ENCODE measurements around the gene SCAF4. TPM values are rescaled to one million over a fixed set of nuclear protein-coding genes. Genes with fewer than 3 reads are reported as not detected.

SCAF4 gene
- total RNA-seq, 1 donor from 2014 or later = 6.2 TPM

DNA sequence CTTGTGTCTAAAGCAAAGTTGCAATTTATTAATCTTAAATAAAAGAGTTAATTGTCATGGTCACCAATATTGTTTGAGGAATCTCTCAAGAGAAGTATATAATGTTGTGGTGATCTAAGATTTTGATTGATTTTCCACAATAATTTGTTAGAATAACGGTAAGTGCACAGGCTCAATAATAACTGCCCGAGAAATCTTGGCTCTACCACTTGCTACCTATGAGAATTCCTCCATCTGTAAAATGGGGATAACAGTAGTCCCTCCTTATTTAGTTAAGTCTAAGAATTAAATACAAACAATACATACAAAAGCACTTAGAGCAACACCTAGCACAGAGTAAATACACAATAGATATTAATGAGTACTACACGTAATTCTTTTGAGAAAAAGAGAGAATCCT, 18.8 kb downstream of the SCAF4 start:
- no peak for DNase-seq (ENCODE audit: low read depth)

DNA sequence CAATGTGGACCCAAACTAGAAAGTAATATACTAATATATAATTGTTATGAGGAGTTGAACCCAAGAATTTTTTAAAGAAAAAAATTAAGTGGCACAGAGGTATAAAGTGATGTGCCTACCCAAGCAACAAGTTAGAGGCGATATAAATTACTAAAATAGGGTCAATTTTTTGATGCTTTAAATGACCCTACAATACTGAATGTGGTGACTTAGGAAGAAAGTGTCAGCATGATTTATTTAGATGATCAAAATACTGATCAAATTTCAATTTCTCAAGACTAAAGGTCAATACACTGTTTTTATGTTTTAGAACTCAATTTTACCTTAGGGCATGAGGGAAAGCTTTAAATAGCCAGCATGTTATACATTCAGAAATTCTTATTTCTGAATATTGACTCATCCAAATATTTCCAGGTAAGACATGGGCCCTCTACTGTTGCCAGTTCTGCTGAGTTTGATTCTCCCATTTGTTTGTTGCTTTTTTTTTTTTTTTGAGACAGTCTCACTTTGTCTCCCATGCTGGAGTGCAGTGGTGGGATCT, 20.1 kb downstream of the SCAF4 start:
- no peak for DNase-seq (ENCODE audit: low read depth)

DNA sequence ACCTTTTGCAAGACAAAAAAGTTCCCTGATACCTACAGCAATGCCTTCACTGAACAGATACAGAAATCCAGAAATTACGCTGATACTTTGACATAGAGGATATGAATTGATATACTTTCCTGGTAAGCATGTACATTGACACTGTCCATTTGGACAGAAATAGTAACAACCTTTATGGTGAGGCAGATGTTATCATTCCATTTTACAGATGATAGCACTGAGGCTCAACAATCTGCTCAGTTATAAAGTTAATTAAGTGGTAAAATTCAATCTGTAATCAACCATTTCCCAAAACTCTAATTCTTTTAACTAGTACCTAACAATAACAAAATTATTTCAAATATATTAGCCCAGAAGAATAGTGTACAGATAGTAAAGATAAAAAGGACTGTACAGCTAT, 20.6 kb downstream of the SCAF4 start:
- DNase-seq (ENCODE audit: low read depth) = no peak

DNA sequence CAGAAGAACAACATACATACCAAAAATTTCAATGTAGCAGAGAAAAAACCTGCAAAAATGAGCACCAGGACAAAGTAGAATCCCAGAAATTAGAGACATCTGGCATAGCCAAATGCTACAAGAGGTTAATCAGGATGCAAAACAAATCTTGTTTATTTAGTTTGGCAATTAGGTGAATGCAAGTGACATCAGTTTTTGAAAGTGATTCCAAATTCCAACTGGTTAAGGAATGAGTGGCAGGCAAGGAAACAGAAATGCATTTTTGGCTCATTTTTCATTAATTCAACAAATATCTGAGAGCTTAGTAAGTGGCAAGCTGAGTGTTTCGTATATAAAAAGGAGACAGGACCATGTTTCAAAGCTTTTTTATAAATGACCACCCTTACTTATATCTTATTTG, 21.3 kb downstream of the SCAF4 start:
- peak; percentile 17 for DNase-seq (ENCODE audit: low read depth)

DNA sequence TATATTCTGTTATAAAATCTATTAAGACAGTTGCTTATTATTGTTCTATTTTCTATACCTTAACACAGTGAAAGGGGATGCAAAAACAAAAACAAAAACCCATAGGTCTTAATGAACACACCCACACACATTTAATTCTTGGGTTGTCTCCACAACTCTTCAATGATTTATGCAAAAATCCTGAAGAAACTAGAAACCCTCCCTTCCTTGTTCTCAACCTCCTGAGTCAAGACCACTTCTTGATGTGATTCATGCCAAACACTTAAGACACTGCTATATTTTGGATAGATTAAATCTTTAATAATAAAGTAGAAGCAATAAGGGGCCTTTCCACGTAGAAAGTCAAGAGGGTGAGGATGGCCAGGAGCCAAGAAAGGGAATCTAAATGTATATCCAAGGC, 23.4 kb downstream of the SCAF4 start:
- no peak for DNase-seq (ENCODE audit: low read depth)

DNA sequence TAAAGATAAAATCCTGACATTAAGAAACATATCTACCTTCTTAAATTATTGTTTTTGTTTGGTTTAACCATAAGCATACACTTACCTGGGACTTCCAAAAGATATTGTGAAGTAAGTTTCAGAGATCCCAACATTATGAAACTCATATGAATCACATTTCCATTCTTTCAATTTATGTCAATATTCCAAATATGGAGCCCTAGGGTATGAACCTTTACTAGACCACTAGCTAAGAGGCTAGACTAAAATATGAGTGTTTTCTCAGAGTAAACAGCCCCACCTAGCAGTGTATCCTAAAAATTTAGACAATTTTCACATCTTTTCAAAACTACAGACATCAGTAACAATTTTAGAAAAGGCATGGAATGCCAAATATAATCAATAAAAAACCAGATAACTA, 24.4 kb downstream of the SCAF4 start:
- DNase-seq (ENCODE audit: low read depth) = no peak

DNA sequence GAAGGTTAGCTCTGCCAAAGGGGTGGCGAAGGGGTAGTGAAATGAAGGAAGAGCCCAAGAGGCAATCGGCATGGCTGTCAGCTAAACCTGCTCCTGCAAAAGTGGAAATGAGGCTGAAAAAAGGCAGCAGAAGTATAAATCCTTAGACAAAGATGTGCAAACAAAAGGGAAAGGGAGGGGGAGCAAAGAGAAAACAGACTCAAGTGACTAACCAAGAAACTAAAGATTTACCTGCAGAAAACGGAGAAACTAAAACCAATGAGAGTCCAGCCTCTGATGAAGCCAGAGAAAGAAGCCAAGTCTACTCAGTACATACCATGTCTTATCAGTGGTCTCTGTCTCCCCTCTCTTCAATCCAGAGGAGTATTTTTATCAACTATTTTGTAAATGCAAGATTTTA, 25.4 kb downstream of the SCAF4 start:
- no peak for DNase-seq (ENCODE audit: low read depth)

DNA sequence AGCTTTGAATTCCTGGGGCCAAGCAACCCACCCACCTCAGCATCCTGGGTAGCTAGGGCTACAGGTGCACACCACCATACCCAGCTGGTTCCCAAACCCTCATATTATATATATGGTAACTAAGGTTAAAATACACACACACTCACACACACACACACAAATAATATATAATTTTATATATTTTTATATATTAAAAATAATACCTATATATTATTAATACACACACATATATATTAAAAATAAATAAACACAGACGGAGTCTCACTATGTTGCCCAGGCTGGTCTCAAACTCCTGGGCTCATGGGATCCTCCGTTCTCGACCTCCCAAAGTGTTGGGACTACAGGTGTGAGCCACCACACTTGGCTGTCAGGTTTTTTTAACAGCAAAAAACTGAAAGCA, 31.9 kb downstream of the SCAF4 start:
- no peak for DNase-seq (ENCODE audit: low read depth)

DNA sequence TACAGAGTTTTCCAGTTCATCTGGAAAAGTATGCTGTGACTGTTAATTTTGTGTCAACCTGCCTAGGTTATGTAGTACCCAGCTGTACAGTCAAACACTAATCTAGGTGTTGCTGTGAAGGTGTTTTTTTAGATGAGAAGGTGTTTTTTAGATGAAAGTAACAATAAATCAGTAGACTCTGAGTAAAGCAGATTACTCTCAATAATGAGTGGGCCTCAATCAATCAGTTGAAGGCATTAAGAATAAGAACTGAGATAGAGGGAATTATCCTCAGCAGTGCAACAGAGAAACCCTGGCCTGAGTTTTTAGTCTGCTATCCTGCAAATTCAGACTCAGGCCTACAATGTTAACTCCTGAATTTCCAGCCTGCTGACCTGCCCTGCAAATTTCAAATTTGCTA, 33.5 kb downstream of the SCAF4 start:
- DNase-seq (ENCODE audit: low read depth) = no peak

DNA sequence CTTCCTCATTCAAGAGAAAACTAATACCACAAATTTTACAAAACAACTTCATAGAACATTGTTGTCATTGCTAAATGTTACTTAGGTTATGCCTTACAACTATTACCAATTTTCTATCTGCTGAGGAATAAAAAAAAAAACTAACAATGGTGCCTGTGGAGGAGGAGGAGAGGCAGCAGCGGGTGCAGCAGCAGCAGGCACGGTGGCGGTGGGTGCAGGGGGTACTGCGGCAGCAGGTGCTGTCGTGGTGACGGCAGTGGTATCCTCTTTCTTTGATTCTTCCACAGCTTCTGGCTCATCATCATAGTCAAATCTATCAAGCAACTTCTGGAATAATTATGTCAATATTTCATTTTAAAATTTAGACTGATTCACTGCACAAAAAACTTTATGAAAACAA, 35.5 kb downstream of the SCAF4 start:
- DNase-seq (ENCODE audit: low read depth) = no peak

DNA sequence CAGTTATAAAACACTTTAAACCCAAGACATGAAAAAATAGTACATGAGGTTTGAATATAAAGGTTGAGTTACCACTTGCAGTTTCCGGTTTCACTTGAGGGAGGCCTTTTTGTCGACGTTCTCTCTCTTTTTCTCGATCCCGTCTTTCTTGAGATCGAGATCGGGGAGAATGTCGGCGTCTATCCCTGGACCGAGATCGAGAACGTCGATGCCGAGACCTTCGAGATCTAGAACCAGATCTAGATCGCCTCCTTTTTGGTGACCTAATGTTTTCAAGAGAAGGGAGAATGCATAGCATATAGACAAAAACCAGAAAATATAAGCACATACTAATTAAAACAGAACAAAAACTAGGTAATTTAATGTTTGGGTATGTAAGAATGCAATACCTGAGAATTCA, 38.7 kb downstream of the SCAF4 start:
- DNase-seq (ENCODE audit: low read depth) = no peak

DNA sequence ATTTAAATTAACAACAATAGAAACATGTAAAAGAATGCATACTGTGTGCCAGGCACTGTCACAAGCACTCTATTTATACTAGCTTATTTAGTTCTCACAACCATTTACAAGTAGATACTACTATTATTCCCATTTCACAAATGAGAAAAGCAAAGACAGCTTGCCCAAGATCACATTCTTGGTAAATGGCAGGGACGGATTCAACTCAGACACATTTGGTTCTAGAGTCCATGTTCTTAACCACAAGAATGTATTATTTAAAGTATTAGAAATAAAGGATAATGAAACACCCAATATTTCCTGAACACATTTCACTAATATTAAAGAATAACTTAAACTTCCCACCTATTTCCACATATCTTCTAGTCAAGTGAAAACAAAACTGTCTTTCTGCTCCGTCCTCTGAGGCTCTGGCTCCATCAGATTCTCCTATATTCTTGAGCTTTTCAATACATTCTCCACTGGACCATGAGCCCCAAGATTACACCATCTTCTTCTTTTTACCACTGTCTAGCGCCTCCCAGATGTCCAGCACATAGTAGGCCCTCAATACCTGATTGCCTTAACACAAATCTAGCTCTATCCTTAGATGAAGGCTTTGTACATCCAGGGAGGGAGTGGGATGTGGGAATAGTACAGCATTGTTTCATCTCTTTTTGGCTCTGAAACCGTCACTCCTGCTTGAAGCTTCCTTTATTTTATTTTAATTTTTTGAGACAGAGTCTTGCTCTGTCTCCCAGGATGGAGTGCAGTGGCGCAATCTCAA, 43.1 kb downstream of the SCAF4 start:
- DNase-seq (ENCODE audit: low read depth) = no peak

DNA sequence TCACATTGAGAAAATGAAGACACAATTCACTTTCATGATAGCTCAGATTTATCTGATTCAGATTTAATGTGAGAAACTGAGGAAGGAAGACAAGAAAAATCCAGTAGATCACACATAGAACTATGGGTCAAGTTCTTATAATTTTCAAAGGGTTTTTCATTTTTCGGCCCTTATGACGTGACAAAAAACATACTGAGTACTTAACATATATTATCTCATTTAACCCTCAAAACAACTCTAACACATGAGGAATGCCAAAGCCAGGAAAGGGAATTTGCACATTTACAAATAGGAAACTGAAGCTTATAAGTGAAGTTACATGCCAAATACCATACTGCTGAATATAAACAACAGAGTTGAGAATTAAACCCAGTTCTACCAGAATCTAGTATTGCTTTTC, 44.8 kb downstream of the SCAF4 start:
- DNase-seq (ENCODE audit: low read depth) = no peak

DNA sequence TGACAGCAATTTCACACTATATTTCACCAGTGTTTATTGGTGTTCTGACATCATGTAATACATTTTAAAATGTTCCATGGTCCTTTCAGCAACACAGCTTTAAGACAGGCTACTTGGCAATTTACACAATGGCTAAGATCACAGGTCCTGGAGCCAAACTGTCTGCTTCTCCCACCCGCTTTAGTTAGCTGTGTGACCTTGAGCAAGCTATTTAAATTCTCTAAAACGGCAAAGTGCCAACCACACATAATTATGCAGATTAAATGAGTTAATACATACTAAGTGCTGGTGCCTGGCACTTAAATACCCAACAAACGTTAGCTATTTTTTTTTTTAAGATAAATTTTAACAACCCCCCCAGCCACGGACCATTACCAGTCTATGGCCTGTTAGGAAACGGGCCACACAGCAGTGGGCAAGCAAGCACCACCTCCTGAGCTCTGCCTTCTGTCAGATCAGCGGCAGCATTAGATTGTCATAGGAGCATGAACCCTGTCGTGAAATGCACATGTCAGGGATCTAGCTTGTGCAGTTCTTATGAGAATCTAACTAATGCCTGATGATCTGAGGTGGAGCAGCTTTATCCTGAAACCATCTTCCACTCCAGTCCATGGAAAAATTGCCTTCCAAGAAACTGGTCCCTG, 45.5 kb downstream of the SCAF4 start:
- no peak for DNase-seq (ENCODE audit: low read depth)

DNA sequence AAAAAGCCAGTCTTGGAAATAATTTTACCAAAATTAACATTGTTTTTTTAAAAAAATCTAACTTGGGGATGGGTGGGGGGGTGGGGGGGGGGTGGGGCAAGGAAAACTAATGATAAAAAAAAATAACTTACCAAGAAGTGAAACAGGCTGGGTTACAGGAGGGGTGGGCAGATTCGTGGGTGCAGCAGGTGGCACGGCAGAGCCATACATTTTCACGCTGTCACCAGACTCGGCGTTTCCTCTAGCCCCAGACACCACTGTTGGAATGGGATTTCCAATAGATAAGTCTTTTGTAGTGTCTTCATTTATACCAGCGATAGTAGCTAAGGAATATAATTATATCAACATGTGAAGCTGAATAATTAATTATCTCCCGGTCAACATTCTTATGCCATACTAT, 47.0 kb downstream of the SCAF4 start:
- no peak for DNase-seq (ENCODE audit: low read depth)

DNA sequence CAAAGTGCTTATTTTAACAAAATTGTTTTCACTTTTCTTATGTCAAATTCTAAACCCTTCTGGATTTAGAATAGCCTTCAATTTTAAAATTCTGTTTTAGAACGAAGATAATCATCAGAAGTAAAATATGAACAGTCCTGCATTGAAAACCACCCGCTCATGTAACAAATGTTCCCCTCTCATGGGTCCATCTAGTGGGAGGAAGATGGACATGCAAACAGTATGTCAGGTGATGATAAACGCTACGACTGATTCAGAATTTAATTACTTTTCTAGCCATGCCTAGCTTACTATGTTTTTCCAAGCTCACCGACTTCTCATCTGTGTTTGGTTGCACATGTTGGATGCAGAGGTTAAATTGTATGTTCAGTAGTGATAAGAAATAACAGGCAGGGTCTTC, 48.9 kb downstream of the SCAF4 start:
- DNase-seq (ENCODE audit: low read depth) = no peak

DNA sequence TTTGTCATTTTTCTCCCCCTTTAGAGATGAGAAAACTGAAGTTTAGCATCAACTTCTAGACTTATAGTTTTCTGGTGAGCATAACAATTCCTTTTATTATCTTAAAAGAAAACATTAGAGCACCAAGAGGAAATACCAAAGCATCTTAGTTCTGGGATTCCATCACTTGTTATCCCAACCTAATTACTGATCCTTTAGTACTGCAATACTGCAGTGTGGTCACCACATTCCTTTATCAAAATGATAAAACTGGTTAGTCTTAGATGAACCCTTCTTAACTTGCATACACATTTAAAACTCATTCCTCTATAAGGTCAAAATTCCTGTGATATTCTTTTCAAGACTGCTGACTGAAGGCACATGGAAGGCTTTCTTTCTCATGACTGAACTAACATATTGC, 49.3 kb downstream of the SCAF4 start:
- DNase-seq (ENCODE audit: low read depth) = no peak

DNA sequence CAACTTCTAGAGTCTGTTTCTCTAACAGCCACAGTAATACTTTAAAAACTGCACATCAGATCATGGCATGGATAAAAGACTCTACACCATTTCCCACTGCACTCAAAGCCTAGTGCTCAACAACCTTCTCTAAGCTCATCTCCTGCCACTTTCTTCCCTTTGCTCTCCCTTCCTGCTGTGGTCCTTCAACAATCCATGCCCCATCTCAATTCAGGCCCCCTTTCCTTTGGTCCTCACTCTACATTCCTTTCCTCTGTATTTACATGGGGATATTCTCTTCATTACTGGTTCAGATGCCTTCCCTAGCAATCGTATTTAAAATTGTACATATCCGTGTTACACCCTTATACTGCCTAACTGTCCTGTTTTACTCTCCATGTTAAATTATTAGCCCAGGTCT, 53.4 kb downstream of the SCAF4 start:
- DNase-seq (ENCODE audit: low read depth) = no peak

DNA sequence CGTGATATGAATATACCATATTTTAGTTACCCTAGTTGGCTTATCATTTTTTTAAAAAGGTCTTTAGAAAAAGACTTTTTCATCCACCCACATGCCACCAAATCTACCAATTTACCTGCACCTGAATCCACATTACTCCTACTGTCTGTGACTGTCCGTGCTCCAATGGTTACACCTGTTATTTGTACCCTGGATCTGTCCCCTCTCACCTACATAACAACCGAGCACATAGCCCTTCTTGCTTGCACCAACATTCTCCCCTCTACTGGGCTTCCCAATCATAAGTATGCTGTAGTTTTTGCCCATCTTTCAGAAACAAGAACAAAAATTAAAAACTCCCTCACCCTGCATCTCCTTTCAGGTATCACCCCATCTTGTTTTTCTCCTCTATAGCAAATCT, 54.9 kb downstream of the SCAF4 start:
- no peak for DNase-seq (ENCODE audit: low read depth)

DNA sequence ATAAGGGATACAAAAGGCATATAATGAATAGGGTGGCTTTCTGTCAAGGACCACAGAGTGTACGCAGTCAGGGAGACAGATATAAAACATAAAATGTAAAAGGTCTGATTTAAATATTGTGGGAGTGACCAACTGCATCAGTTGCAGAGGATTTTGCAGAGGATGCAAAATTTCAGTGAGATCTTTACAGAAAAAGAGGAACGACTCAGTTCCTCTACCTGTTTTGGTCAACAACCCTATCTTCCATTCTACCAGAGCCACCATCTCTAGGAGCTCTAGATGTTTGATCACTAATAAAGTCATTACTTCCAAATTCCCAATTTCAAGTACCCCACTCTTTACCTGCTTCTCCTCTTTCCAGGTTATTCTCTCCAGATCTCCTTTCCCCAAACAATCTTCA, 56.0 kb downstream of the SCAF4 start:
- DNase-seq (ENCODE audit: low read depth) = no peak

DNA sequence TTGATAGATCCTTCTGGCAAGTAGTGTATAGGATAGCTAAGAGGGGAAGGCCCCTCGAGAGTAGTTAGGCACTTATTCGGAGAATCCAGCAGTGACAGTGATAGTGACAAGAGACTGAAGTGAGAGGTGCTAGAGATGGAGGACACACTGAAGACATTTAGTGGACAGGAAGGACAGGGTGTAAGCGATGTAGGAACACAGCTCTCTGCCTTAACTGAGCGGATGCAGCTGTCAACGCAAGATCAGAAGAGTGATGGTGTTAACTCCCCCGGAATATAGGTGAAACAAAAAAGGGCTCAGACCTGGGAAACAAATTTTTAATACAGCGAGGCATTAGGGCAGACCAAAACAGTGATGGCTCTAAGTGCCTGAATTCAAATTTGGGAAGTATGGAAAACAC, 56.6 kb downstream of the SCAF4 start:
- DNase-seq (ENCODE audit: low read depth) = no peak

DNA sequence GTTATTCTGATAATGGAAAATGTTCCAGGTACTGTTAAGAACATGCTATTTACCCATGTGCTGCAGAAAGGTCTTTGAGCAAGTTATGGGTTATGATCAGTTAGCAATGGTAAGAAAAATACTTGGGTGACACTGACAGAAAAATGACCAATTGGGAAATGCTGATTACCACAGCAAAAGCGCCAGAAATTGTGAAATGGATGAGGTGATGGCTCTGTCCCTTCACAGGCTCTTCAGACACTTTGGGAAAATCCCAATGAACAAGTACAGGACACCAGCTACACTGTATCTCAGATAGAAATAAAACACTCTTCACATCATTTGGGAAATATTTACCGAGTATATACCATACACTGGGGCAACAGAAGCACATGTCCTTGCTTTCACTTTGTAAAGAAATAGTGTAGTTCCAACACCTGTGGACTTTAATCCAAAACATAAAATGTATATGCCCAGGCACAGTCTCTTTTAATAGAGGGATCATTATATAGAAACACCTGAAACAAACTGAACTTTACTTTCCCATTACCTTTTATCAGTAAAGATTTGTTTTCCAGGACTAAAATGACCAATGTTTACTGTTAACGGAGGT, 58.5 kb downstream of the SCAF4 start:
- DNase-seq (ENCODE audit: low read depth) = no peak

DNA sequence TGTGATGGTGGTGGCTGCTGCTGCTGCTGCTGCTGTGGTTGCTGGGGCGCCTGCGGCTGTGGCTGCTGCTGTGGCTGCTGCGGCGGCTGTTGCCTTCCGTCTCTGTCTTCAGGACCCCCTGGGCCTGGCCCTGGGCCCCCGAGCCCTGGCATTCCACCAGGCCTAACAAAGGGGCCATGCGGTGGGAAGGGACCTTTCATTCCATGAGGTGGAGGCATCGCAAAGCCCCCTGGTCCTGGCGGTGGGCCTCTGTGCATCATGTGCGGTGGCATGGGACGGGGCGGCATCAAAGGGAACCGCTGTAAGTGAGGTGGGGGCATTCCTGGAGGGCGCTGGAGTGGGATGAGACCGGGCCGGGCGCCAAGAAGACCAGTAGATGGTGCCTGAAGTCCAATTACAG, 60.0 kb downstream of the SCAF4 start:
- no peak for DNase-seq (ENCODE audit: low read depth)

All from myocyte (in vitro differentiated cells).